A673 (cell line): ENCODE data around the gene TRPV5. TPM values are rescaled to one million over a fixed set of nuclear protein-coding genes. Genes with fewer than 3 reads are reported as not detected.

Experiments used
- BruUV-seq: library from RNA; stranded (reverse); fragments of 400-500 nt; replicated peaks from 2 replicates; lab custom pipeline; 2021; lab: Mats Ljungman, UMichigan
- CTCF ChIA-PET: fragments of 300-600 bp; sonication (Branson Sonifier 250); formaldehyde crosslinking; loops from one replicate; lab custom pipeline; 2022; ENCODE audit warnings: antibody characterized with exemption; lab: Charles Lee
- POLR2A ChIA-PET: fragments of 300-600 bp; sonication (Branson Sonifier 250); formaldehyde crosslinking; loops from one replicate; lab custom pipeline; 2022; ENCODE audit warnings: antibody characterized with exemption; ENCODE audit not compliant: low non-redundant PET; lab: Charles Lee
- DNase-seq: peaks from one replicate; pipeline ENCODE4 v3.0.0-alpha.2; 2015; ENCODE audit warnings: low spot score
- H3K27ac ChIP-seq: fragments of 200-600 bp; sonication (generic); 2 replicates; pipeline ENCODE4 v1.5.1; 2016; ENCODE audit warnings: mixed run types, low read depth, mild to moderate bottlenecking, mixed read lengths, antibody characterized with exemption, low read length; ENCODE audit not compliant: poor library complexity, severe bottlenecking
- H3K27me3 ChIP-seq: fragments of 200-600 bp; sonication (generic); replicated peaks from 2 replicates; pipeline ENCODE4 v1.6.1; 2017; ENCODE audit warnings: mixed run types, low read depth, mild to moderate bottlenecking, mixed read lengths, antibody characterized with exemption, low read length; ENCODE audit not compliant: insufficient read depth, poor library complexity
- H3K36me3 ChIP-seq: fragments of 200-600 bp; sonication (generic); 2 replicates; pipeline ENCODE4 v1.6.1; 2016; ENCODE audit warnings: mixed run types, mild to moderate bottlenecking, mixed read lengths, antibody characterized with exemption, low read length; ENCODE audit not compliant: insufficient read depth, poor library complexity, severe bottlenecking
- H3K4me1 ChIP-seq: fragments of 200-600 bp; sonication (generic); 2 replicates; pipeline ENCODE4 v1.6.1; 2017; ENCODE audit warnings: mixed run types, mild to moderate bottlenecking, mixed read lengths, antibody characterized with exemption, low read length; ENCODE audit not compliant: insufficient read depth, poor library complexity, severe bottlenecking
- H3K4me3 ChIP-seq: fragments of 200-600 bp; sonication (generic); 2 replicates; pipeline ENCODE4 v1.5.1; 2016; ENCODE audit warnings: low read depth, mixed run types, mild to moderate bottlenecking, mixed read lengths, low read length; ENCODE audit not compliant: poor library complexity, severe bottlenecking
- H3K9me3 ChIP-seq: fragments of 200-600 bp; sonication (generic); 2 replicates; pipeline ENCODE4 v1.6.1; 2016; ENCODE audit warnings: mixed run types, low read depth, mild to moderate bottlenecking, mixed read lengths, antibody characterized with exemption, low read length; ENCODE audit not compliant: poor library complexity, severe bottlenecking
- EZH2 ChIP-seq: fragments of 200-600 bp; sonication (generic); IDR thresholded peaks from 2 replicates; pipeline ENCODE4 v1.6.1; 2017; ENCODE audit warnings: borderline replicate concordance, low read depth, mild to moderate bottlenecking, mixed read lengths, antibody characterized with exemption, low read length; ENCODE audit not compliant: poor library complexity, severe bottlenecking
- intact Hi-C: fragments of 100-400 bp; cut with micrococcal nuclease; formaldehyde crosslinking; loops from one replicate; pipeline ENCODE4 v1.10.0; 2022; ENCODE audit not compliant: unreplicated experiment
- total RNA-seq: library from RNA; stranded (reverse); gene quantifications from 2 replicates; pipeline ENCODE4 v1.2.3, GENCODE V29; 2021
- TF ChIP-seq, protein P1 (sequence below): fragments of 300-800, 200-600 bp; sonication (generic); conservative IDR thresholded peaks from 2 replicates; pipeline ENCODE4 v1.5.1; 2017; ENCODE audit warnings: low read depth, mild to moderate bottlenecking, antibody characterized with exemption, low read length, moderate library complexity, mixed read lengths

The TRPV5 gene
- total RNA-seq, 1 experiment from 2014 or later, result not detected

DNA sequence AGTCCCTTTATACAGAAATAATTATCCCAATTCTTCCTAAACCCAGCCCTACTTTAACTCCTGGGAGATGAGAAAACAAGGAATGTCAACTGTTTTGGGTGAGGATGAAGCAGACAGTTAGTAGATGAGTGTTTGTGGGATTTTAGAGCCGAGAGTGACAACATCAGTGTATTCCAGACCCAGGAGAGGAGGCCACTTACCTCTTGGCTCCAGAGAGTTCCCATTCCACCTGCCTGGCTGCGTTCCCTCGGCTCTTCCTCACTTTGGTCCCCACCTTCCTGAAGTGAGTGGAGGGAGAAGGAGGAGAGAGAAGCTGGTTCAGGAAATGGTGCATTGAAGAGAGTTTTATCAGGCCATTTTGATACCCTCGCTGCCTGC lies 28.0 kb upstream of the TRPV5 start:
- no peaks in the 10 kb centered on the region for H3K36me3 ChIP-seq
- peaks cover 3% of the 10 kb centered on the region for H3K27me3 ChIP-seq
- BruUV-seq, result no TSS peak
- DNase-seq, result no peak
- H3K4me3 ChIP-seq, result no peak overlapping the region
- ChIA-PET POLR2A (no interaction called here), CTCF (no interaction called here)
- no peaks in the 10 kb centered on the region for H3K9me3 ChIP-seq
- intact Hi-C loops, result no loop called here
- no peak overlapping the region for H3K27ac ChIP-seq
- TF ChIP-seq, protein P1, sequence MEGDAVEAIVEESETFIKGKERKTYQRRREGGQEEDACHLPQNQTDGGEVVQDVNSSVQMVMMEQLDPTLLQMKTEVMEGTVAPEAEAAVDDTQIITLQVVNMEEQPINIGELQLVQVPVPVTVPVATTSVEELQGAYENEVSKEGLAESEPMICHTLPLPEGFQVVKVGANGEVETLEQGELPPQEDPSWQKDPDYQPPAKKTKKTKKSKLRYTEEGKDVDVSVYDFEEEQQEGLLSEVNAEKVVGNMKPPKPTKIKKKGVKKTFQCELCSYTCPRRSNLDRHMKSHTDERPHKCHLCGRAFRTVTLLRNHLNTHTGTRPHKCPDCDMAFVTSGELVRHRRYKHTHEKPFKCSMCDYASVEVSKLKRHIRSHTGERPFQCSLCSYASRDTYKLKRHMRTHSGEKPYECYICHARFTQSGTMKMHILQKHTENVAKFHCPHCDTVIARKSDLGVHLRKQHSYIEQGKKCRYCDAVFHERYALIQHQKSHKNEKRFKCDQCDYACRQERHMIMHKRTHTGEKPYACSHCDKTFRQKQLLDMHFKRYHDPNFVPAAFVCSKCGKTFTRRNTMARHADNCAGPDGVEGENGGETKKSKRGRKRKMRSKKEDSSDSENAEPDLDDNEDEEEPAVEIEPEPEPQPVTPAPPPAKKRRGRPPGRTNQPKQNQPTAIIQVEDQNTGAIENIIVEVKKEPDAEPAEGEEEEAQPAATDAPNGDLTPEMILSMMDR, result no peak
- TF ChIP-seq EZH2, result no peak
- no peaks in the 10 kb centered on the region for H3K4me1 ChIP-seq

DNA sequence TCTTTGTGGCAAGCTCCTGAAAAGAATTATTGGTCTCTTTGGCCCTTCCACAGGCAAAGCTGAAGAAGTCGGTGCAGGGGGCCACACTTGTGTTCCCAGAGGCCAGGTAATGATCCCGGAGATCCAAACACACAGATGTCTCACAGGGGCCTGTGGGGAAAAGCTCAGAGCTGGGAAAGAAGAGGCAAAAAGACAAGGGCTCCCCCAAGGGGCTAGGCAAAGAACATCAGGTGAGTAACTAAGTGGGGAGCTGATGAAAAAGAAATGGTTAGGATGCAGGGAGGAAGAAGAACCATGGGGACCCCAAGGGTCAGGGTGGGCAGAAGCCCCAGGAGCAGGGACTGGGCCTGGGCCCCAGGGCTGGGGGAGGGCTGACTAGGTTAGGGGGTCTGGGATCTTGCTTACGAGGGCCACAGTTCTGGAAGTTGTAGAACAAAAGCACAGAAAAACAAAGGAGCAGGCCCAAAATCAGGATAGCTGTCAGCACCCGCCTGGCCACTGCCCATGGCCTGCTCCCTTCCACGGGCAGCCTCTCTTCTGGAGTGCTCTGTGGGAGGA lies 27.5 kb upstream of the TRPV5 start:
- H3K36me3 ChIP-seq, result no peaks in the 10 kb centered on the region
- BruUV-seq, result no TSS peak
- peaks cover 3% of the 10 kb centered on the region for H3K27me3 ChIP-seq
- H3K27ac ChIP-seq, result no peak overlapping the region
- POLR2A ChIA-PET, result no interaction called here
- intact Hi-C loops, result no loop called here
- H3K4me3 ChIP-seq, result no peak overlapping the region
- no peak for DNase-seq
- no peaks in the 10 kb centered on the region for H3K9me3 ChIP-seq
- CTCF ChIA-PET, result no interaction called here
- TF ChIP-seq, protein P1, result no peak; the same call in 1 of the 2 replicates
- TF ChIP-seq EZH2, result no peak
- H3K4me1 ChIP-seq, result no peaks in the 10 kb centered on the region

DNA sequence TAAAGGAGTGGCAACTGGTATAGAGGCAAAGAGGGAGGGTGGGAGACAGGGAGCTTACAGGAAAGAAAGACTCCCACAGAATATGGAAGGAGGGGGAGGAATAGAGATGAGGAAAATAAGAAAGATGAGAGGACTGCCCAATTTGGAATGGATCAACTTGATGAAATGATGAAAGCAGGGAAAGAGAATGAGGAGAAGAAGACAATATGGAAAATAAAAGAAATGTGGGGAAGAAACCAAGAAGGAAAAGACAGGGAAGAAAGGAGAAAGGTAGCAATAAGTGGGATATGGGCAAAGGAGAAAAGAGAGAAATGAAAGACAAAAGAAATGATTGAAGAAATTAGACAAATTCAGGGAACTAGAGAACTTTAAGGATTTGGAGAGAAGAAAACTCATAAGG lies 25.7 kb upstream of the TRPV5 start:
- intact Hi-C loops, result no loop called here
- POLR2A ChIA-PET, result no interaction called here

More for the DNA sequence above, 25.7 kb upstream of the TRPV5 start:
- CTCF ChIA-PET, result interaction anchor here (0.6 kb wide), 1 partner anchor 10 kb away, joined by 3 read pairs; no protein-coding TSS in a partner anchor
- no peaks in the 10 kb centered on the region for H3K9me3 ChIP-seq
- no peak for TF ChIP-seq EZH2
- TF ChIP-seq, protein P1, result no peak
- no peak overlapping the region for H3K4me3 ChIP-seq
- no peaks in the 10 kb centered on the region for H3K4me1 ChIP-seq
- H3K36me3 ChIP-seq, result no peaks in the 10 kb centered on the region
- DNase-seq, result no peak
- no TSS peak for BruUV-seq
- H3K27ac ChIP-seq, result no peak overlapping the region
- H3K27me3 ChIP-seq, result peaks cover 3% of the 10 kb centered on the region
